NCI-H774 (cell line): ENCODE measurements around the gene RASSF4.

ENCODE experiments used
- DNase-seq: peaks from one replicate; lab custom pipeline; 2025; lab: John Stamatoyannopoulos, UW

The RASSF4 gene

GRCh38 chr10:44927352-44927751 is 32.2 kb upstream of the RASSF4 start:
- DNase-seq: no peak

GRCh38 chr10:44928462-44928861 is 31.1 kb upstream of the RASSF4 start:
- no peak for DNase-seq

GRCh38 chr10:44929356-44930255 is 30.0 kb upstream of the RASSF4 start:
- no peak for DNase-seq

GRCh38 chr10:44930904-44931620 is 28.5 kb upstream of the RASSF4 start:
- no peak for DNase-seq

GRCh38 chr10:44931621-44932516 is 27.7 kb upstream of the RASSF4 start:
- no peak for DNase-seq

GRCh38 chr10:44932517-44933450 is 26.8 kb upstream of the RASSF4 start:
- peak; percentile 45 for DNase-seq

- DNase-seq: no peak
These were observed 25.9 kb upstream of the RASSF4 start for GRCh38 chr10:44933451-44934321.

- no peak for DNase-seq
These were observed 25.0 kb upstream of the RASSF4 start for GRCh38 chr10:44934416-44935200.

GRCh38 chr10:44935201-44935965 is 24.2 kb upstream of the RASSF4 start:
- DNase-seq: no peak

- no peak for DNase-seq
These were observed 23.7 kb upstream of the RASSF4 start for GRCh38 chr10:44935966-44936295.

GRCh38 chr10:44936314-44936975 is 23.2 kb upstream of the RASSF4 start:
- DNase-seq: no peak

- no peak for DNase-seq
These were observed 22.2 kb upstream of the RASSF4 start for GRCh38 chr10:44937196-44938005.

GRCh38 chr10:44938956-44939355 is 20.6 kb upstream of the RASSF4 start:
- no peak for DNase-seq

GRCh38 chr10:44939691-44940401 is 19.8 kb upstream of the RASSF4 start:
- no peak for DNase-seq

GRCh38 chr10:44944354-44944753 is 15.2 kb upstream of the RASSF4 start:
- DNase-seq: no peak

- no peak for DNase-seq
These were observed 13.4 kb upstream of the RASSF4 start for GRCh38 chr10:44946205-44946604.
